PC-3 (cell line): ENCODE results near the gene TXNDC2. TPM values are rescaled to one million over a fixed set of nuclear protein-coding genes. Genes with fewer than 3 reads are reported as not detected.

Source experiments
- ATAC-seq: fragments of 200-7000 bp; cut with Tn5 transposase; 2 replicates; pipeline ENCODE4 v1.9.1; 2020; ENCODE audit warnings: mild to moderate bottlenecking, moderate library complexity
- BruUV-seq: library from RNA; stranded (reverse); fragments of 400-500 nt; replicated peaks from 2 replicates; lab custom pipeline; 2021; lab: Mats Ljungman, UMichigan
- CTCF ChIA-PET: fragments of 300-600 bp; sonication (Branson Sonifier 250); formaldehyde crosslinking; loops from one replicate; lab custom pipeline; 2022; ENCODE audit warnings: antibody characterized with exemption; lab: Charles Lee
- POLR2A ChIA-PET: fragments of 300-600 bp; sonication (Branson Sonifier 250); formaldehyde crosslinking; loops from one replicate; lab custom pipeline; 2022; ENCODE audit warnings: antibody characterized with exemption; ENCODE audit not compliant: unreplicated experiment; lab: Charles Lee
- DNase-seq: peaks from one replicate; pipeline ENCODE4 v3.0.0-alpha.2; 2015
- H2AFZ ChIP-seq: fragments of 300-600 bp; sonication (generic); 2 replicates; pipeline ENCODE4 v1.6.0; 2016; ENCODE audit warnings: antibody characterized with exemption, low read length
- H3F3A ChIP-seq: fragments of 300-600 bp; sonication (generic); one replicate; pipeline ENCODE4 v1.6.0; 2017; ENCODE audit warnings: antibody characterized with exemption, low read length, control low read depth, mild to moderate bottlenecking; ENCODE audit not compliant: unreplicated experiment
- H3K27ac ChIP-seq: fragments of 300-600 bp; sonication (generic); 2 replicates; pipeline ENCODE4 v1.5.1; 2016; ENCODE audit warnings: mild to moderate bottlenecking, low read length
- H3K27me3 ChIP-seq: fragments of 300-600 bp; sonication (generic); 2 replicates; pipeline ENCODE4 v1.6.1; 2016; ENCODE audit warnings: low read length, mixed read lengths
- H3K36me3 ChIP-seq: fragments of 300-600 bp; sonication (generic); 2 replicates; pipeline ENCODE4 v1.6.1; 2016; ENCODE audit warnings: low read depth, mixed run types, low read length, mixed read lengths
- H3K4me1 ChIP-seq: fragments of 300-600 bp; sonication (generic); 2 replicates; pipeline ENCODE4 v1.5.1; 2016; ENCODE audit warnings: low read length; ENCODE audit not compliant: insufficient read depth
- H3K4me2 ChIP-seq: fragments of 300-600 bp; sonication (generic); 2 replicates; pipeline ENCODE4 v1.6.0; 2016; ENCODE audit warnings: low read length
- H3K4me3 ChIP-seq: fragments of 300-600 bp; sonication (generic); 2 replicates; pipeline ENCODE4 v1.5.1; 2016; ENCODE audit warnings: mild to moderate bottlenecking, low read length, mixed read lengths
- H3K79me2 ChIP-seq: fragments of 300-600 bp; sonication (generic); 2 replicates; pipeline ENCODE4 v1.6.1; 2017; ENCODE audit warnings: low read length, mixed read lengths
- H3K9ac ChIP-seq: fragments of 300-600 bp; sonication (generic); 2 replicates; pipeline ENCODE4 v1.6.0; 2016; ENCODE audit warnings: mild to moderate bottlenecking, low read length
- H3K9me2 ChIP-seq: fragments of 300-600 bp; sonication (generic); replicated peaks from 2 replicates; pipeline ENCODE4 v1.6.1; 2016; ENCODE audit warnings: mixed run types, low read length, mixed read lengths
- H3K9me3 ChIP-seq: fragments of 300-600 bp; sonication (generic); 2 replicates; pipeline ENCODE4 v1.6.1; 2016; ENCODE audit warnings: low read length, mixed read lengths
- H4K20me1 ChIP-seq: fragments of 300-600 bp; sonication (generic); 2 replicates; pipeline ENCODE4 v1.6.1; 2016; ENCODE audit warnings: low read length, mixed read lengths
- EZH2 ChIP-seq: fragments of 300-600 bp; sonication (generic); IDR thresholded peaks from one replicate; pipeline ENCODE4 v1.6.1; 2017; ENCODE audit warnings: antibody characterized with exemption, mild to moderate bottlenecking, low read length; ENCODE audit not compliant: unreplicated experiment
- EZH2phosphoT487 ChIP-seq: fragments of 300-600 bp; sonication (generic); IDR thresholded peaks from 2 replicates; pipeline ENCODE4 v1.6.1; 2018; ENCODE audit warnings: mild to moderate bottlenecking, antibody characterized with exemption, low read length, borderline replicate concordance
- intact Hi-C: fragments of 100-400 bp; cut with micrococcal nuclease; formaldehyde crosslinking; loops from 2 replicates; pipeline ENCODE4 v1.9.0; 2023
- total RNA-seq: library from RNA; depleted of rRNA; stranded (reverse); fragments of >200 nt; gene quantifications from 2 replicates; pipeline ENCODE4 v1.2.3, GENCODE V29; 2014
- TF ChIP-seq, protein P1 (sequence below): fragments of 300-600 bp; sonication (generic); conservative IDR thresholded peaks from 2 replicates; pipeline ENCODE4 v1.5.1; 2017; ENCODE audit warnings: antibody characterized with exemption, low read depth, mild to moderate bottlenecking, low read length

The TXNDC2 gene
- total RNA-seq, 1 experiment from 2014 or later: 0.87 TPM

DNA sequence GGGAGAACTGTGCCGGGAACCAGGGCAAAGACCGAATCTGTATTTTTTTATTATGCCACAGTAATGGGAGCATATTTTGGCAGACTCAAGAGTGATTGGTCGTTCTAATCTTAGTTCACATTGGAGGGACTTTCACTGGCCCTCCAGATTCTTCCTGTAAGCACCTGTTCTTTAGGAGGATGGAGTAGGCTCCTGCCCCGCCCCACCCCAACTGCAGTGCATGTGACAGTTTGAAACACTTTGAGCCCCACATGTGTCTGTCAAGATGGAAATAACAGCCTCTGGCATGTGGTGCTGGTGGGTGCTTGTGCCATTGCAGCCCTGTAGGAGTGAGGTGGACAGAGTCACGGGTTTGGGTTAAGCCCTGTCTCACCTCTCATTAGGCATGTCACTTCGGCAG lies 43.3 kb upstream of the TXNDC2 start:
- Histone ChIP-seq H3F3A (no peaks in the 10 kb centered on the region), H3K4me2 (no peak overlapping the region), H3K27me3 (no peaks in the 10 kb centered on the region), H3K4me1 (no peaks in the 10 kb centered on the region), H3K9me3 (no peaks in the 10 kb centered on the region), H3K36me3 (no peaks in the 10 kb centered on the region), H2AFZ (no peak overlapping the region), H3K27ac (no peak overlapping the region), H3K9me2 (no peaks in the 10 kb centered on the region), H4K20me1 (no peaks in the 10 kb centered on the region), H3K4me3 (no peak overlapping the region), H3K79me2 (no peaks in the 10 kb centered on the region), H3K9ac (no peak overlapping the region)
- no TSS peak for BruUV-seq
- intact Hi-C loops: no loop called here
- ATAC-seq: no peak
- POLR2A ChIA-PET: no interaction called here
- CTCF ChIA-PET: no interaction called here
- TF ChIP-seq, protein P1, sequence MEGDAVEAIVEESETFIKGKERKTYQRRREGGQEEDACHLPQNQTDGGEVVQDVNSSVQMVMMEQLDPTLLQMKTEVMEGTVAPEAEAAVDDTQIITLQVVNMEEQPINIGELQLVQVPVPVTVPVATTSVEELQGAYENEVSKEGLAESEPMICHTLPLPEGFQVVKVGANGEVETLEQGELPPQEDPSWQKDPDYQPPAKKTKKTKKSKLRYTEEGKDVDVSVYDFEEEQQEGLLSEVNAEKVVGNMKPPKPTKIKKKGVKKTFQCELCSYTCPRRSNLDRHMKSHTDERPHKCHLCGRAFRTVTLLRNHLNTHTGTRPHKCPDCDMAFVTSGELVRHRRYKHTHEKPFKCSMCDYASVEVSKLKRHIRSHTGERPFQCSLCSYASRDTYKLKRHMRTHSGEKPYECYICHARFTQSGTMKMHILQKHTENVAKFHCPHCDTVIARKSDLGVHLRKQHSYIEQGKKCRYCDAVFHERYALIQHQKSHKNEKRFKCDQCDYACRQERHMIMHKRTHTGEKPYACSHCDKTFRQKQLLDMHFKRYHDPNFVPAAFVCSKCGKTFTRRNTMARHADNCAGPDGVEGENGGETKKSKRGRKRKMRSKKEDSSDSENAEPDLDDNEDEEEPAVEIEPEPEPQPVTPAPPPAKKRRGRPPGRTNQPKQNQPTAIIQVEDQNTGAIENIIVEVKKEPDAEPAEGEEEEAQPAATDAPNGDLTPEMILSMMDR: no peak
- no peak for TF ChIP-seq EZH2phosphoT487
- no peak for TF ChIP-seq EZH2
- no peak for DNase-seq

DNA sequence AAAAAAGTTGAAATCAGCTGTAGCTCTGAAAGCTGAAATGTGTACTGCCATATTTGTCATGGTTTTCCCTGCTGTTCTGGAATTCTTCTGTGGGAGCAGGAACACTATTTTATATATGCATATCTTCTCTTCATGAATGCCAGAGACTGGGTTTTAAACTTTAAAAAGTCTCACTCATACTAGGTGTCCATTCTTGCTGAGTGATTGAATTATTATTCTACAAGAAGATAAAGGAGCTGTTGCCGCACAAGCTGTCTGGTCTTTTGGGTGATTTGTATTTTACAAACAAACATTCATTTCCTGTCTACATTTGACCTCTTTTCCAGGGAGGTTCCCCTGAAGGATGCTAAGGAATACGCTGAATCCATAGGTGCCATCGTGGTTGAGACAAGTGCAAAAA lies 40.5 kb upstream of the TXNDC2 start:
- Histone ChIP-seq H3K79me2 (no peaks in the 10 kb centered on the region), H3K27ac (no peak overlapping the region), H3K4me3 (no peak overlapping the region), H3K36me3 (no peaks in the 10 kb centered on the region), H4K20me1 (no peaks in the 10 kb centered on the region), H3F3A (no peaks in the 10 kb centered on the region), H3K4me1 (no peaks in the 10 kb centered on the region; the same call in 1 of the 2 replicates), H3K9me3 (no peaks in the 10 kb centered on the region), H3K9me2 (no peaks in the 10 kb centered on the region), H3K27me3 (no peaks in the 10 kb centered on the region), H3K9ac (no peak overlapping the region), H3K4me2 (no peak overlapping the region), H2AFZ (no peak overlapping the region)
- POLR2A ChIA-PET: no interaction called here
- ATAC-seq (no peak), DNase-seq (no peak)
- intact Hi-C loops: no loop called here
- no TSS peak for BruUV-seq
- TF ChIP-seq EZH2phosphoT487: no peak
- TF ChIP-seq EZH2: no peak
- CTCF ChIA-PET: no interaction called here

DNA sequence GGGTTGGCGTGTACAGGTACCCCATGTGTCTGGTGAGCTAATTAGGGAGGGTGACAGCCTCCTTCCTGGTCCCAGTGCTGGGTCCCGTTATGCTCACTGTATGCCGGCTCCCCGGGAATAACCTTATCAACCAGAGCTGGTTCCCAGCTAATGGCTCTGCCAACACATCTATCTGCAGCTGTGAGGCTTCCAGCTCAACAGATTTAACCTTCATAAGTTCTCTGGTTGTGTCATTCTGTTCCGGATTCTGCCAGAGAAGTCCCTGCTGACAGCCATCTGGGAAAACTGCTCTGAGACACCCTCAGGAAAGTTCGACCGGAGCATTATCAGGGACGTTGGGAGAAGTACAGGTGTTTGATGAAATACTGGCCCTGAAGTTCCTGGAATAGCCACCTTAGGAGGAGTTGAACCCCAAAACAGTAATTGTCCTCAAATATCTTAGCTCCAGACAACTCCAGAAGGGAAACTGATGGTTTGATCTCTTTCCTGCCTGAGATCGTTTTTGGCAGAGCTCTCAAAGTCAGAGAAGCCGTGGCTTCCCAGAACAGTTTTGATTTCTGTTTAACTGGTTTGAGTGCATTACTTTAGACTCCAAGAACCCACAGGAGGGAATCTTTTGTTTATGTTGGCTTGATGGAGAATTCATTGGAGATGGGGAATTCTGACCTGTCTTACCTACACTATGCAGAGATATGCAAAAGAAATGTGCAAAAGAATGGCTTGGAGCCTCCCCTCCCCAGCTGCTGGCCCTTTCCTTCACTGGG lies 39.4 kb upstream of the TXNDC2 start:
- H3K9me2 ChIP-seq: no peaks in the 10 kb centered on the region
- no peaks in the 10 kb centered on the region for H3K79me2 ChIP-seq
- BruUV-seq: no TSS peak
- no peaks in the 10 kb centered on the region for H3K27me3 ChIP-seq
- no peaks in the 10 kb centered on the region; the same call in 1 of the 2 replicates for H3K4me1 ChIP-seq
- H3K36me3 ChIP-seq: no peaks in the 10 kb centered on the region
- H3F3A ChIP-seq: no peaks in the 10 kb centered on the region
- H3K9me3 ChIP-seq: no peaks in the 10 kb centered on the region
- ChIA-PET POLR2A (no interaction called here), CTCF (no interaction called here)
- no peak overlapping the region for H3K4me2 ChIP-seq
- H2AFZ ChIP-seq: no peak overlapping the region
- H4K20me1 ChIP-seq: no peaks in the 10 kb centered on the region
- ATAC-seq: no peak
- TF ChIP-seq EZH2phosphoT487 (no peak), EZH2 (no peak)
- TF ChIP-seq, protein P1: no peak
- DNase-seq: no peak
- H3K4me3 ChIP-seq: no peak overlapping the region
- intact Hi-C loops: no loop called here
- no peak overlapping the region for H3K27ac ChIP-seq
- no peak overlapping the region for H3K9ac ChIP-seq
